Measurements from ENCODE around the gene SPAG16.
"Not testable (repeated sequence)": the region's sequence is repeated elsewhere in the genome, so short reads cannot be mapped to it uniquely, and the experiment has no call there.

Gene SPAG16

GRCh38 chr2:213561759-213562158, 277.5 kb downstream of the SPAG16 start:
- no peak for DNase-seq

DNA sequence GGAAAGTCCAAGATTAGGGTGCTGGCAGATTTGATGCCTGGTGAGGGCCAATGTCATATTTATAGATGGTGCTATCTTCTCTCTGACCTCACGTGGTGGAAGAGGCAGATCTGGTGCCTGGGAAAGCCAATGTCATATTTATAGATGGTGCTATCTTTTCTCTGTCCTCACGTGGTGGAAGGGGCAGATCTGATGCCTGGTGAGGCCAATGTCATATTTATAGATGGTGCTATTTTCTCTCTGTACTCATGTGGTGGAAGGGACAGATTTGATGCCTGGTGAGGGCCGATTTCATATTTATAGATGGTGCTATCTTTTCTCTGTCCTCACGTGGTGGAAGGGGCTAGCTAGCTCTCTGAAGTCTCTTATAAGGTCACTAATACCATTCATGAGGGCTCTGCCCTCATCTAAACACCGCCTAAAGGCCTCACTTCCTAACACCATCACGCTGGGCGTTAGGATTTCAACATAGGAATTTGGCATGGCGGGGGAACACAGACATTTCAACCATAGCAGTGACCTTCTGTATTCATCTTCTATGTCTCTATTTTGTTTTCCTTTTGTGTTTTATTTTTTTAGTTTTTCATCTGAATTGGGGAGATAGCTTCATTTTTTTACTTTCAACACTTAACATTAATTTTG, 278.4 kb downstream of the SPAG16 start:
- no peak for DNase-seq

- no peak for DNase-seq
Observed at GRCh38 chr2:213566846-213567245, 282.6 kb downstream of the SPAG16 start.

GRCh38 chr2:213609570-213610170, 325.4 kb downstream of the SPAG16 start:
- no peak for DNase-seq

GRCh38 chr2:213627054-213627710, 342.9 kb downstream of the SPAG16 start:
- no peak for DNase-seq

DNA sequence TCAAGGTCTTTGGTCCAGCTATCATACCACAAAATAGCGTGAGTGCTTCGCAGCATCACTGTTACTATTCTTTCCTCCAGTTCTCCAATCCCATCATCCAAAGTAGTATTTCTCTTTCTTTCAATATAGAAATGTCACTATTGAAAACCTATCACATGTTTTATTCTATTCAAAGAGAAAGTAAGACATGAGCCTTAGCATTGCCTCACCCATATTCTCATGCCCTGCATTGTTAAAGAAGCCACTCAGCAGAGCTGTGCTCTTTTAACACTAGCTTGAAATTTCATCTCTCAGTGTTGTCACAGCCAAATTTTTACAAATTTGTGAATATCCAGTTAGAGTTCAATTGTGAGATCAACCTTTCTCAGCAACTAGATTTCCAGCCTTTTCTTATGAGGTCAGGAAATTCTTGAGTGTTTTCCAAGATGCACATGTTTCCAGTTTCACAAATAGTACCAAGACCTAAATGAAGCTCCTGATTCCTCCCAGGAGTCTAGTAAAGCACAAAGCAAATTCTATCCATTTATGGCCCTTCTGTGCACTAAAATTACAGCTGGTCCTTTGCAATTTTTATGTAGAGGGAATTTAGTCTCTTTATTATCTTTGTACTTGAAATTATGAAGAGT, 343.7 kb downstream of the SPAG16 start:
- DNase-seq: no peak

DNA sequence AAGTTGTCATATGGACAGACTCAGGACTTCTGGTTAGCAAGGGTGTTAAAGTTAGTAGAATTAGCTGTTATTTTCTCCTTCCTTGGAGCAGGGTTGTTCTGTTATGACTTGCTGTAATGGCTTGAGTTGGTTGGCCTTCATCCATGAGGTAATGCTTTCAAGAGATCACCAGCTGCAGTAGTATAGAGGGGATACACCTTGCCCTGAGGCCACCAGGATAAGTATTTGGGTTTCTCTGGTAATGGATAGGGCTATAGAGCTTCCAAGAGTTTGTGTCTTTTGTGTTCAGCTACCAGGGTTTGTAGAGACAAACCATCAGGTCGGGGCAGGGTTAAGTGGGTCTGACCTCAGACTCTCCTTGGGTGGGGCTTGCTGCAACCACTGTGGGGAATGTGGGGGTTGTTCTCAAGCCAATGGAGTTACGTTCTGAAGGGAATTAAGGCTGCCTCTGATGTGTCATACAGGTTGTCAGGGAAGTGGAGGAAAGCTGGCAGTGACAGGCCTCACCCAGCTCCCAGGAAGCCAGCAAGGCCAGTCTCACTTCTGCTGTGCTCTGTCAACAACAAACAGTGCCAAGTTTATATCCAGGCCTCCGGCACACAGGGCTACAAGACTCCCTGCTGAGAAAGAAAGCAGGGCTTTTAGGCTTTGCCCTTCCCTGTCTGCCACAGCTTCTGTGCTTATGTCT, 356.6 kb downstream of the SPAG16 start:
- no peak for DNase-seq

DNA sequence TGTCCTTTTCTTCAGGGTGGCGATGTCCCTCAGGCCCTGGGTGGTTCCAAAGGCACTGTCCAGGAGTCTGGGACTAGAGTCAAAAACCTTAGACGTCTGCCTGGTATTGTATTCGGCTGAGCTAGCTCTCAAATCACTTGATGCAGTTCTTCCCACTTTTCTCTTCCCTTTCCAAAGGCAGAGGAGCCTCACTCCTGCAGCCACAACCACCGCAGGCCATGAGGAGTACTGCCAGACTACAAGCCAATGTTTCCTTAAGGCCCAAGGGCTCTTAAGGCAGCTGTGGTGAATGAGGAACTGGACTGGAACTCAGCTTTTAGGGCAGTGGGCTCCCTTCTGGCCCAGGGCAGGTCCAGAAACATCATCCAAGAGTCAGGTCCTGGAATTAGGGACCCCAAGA, 360.7 kb downstream of the SPAG16 start:
- no peak for DNase-seq

GRCh38 chr2:213649176-213649575, 364.9 kb downstream of the SPAG16 start:
- DNase-seq: no peak

DNA sequence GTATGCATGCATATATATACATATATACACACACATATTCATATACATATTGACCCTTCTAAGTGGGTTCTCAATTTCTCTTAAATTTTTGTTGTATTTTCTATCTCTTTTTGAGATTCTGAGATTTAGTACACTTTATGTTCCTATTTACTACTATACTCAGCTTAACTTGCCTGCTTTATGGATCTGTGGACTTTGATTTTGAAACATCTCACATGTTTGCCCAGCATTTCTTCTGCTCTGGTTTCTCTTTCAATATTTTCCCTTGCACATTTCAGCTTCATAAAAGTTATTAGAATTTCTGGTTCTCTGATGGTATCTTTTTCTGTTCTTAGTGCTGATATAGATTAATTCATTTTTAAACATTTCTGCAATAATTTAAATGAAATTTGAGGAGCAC, 380.6 kb downstream of the SPAG16 start:
- DNase-seq: no peak

DNA sequence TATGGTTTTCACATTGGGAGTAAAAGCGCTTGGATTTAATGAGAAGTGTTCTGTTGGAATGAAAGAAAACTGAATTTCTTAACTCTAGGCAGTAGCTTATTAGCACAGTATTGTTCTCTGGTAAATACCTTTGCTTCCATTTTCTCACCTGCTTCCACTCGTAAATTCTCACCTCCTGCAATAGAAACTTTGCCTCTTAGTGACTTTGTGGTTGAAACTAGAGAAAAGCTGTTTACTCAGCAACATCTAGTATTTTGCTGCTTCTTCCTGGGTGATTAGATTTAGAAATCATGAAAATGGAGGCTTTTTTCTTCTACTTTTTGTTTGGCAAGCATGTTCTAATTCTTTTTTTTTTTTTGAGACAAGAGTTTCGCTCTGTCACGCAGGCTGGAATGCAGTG, 385.4 kb downstream of the SPAG16 start:
- no peak for DNase-seq

DNA sequence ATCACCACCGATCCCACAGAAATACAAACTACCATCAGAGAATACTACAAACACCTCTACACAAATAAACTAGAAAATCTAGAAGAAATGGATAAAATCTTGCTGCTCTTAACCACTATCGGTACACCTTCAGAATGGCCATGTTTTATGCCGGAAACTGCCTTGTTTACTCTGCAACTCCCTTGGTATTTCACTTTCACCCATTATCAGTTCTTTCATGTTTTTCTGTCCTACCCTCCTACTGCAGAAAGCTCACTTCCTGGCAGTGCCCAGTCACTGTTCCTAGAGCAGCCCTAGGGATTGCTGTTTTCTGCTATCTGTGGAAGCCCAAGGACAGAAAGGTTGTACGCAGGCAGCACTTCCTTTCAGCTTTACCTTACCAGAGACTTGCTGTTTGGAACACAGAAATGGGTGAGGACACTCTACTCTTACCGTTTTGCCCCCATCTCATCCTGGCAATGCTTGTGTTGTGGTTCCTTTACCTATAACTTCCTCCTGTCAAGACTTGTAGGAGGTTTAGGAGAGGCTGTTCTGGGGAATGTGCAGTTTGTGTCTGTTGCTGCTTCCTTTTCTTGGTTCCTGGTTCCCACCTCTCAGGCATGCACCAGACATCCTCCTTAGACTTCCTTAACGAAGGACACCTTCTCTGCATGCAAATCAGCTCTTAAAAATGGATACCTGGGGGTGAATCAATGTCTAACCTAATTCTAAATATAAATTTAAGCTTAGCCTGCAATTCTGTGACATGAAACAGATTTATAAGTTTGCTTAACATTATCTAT, 394.4 kb downstream of the SPAG16 start:
- DNase-seq: no peak

DNA sequence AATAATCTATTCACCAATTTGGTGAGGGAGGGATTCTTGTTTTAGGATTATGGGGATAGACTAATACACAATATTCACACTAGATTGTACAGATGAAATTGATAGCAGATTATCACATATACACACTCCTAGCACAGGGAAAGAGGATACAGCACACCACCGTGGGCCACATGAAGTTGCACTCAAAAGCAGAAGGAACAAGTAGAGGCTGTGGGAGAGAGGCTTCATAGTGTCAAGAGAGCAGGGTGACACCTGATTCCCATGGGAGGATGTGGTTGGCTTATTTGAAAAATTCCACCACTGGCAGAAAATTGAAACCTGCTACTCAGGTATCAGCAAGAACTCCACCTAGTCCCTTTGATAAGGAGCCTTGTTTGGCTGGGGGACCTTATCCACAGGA, 395.6 kb downstream of the SPAG16 start:
- no peak for DNase-seq

DNA sequence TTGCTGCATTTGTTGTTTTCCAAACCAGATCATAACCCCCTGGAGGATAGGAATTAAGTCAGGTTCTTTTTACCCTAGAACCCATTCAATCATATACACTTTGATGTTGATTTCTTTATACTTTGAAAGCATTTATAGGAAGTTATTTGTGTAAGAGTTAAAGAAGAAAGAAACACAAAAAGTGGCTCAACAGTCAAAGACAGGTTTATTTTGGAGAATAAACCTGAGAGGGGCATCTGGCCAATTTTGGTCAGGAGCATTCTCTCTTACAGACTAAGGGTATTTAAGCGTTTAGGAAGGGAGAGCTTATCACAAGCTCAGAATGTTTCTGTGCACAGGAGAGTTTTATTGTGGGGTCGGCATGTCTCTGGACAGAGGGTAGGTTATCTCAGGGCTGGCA, 398.0 kb downstream of the SPAG16 start:
- DNase-seq: no peak

DNA sequence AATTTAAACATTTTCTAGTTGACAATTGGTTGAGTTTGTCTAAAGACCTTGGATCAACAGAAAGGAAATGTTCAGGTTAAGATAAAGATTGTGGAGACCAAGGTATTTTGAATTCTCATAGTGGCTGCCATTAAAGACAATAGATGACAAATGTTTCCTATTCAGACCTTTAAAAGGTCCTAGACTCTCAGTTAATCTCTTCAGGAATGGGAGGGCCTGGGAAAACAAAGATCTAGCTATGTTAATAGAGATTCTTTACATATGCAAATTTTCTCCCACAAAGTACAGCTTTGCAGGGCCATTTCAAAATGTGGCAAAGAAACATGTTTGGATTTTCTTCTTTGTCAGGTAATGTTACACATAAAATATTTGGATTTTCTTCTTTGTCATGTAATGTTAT, 403.9 kb downstream of the SPAG16 start:
- no peak for DNase-seq

GRCh38 chr2:213688825-213689224, 404.6 kb downstream of the SPAG16 start:
- DNase-seq: not testable (repeated sequence)

- no peak for DNase-seq
Observed at GRCh38 chr2:213689585-213689984, 405.3 kb downstream of the SPAG16 start.

- no peak for DNase-seq
Observed at GRCh38 chr2:213691351-213691750, 407.1 kb downstream of the SPAG16 start.

DNA sequence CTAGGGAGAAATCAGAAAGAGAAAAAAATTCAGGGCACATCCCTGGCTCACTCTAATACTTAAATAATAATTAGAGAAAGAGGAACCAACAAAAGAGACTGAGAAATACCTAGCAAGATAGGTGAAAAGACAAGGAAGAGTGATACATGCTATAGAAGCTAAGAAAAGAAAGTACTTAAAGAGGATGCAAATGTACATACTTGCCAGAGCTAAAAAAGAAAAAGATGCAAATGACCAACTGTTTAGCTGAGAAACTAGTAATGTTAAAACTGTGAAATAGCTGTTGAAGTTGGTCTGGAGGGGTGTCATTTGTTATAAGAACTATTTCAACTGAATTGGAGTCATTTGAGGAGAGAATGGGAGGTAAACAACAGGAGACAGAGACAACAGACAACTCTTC, 412.2 kb downstream of the SPAG16 start:
- no peak for DNase-seq

DNA sequence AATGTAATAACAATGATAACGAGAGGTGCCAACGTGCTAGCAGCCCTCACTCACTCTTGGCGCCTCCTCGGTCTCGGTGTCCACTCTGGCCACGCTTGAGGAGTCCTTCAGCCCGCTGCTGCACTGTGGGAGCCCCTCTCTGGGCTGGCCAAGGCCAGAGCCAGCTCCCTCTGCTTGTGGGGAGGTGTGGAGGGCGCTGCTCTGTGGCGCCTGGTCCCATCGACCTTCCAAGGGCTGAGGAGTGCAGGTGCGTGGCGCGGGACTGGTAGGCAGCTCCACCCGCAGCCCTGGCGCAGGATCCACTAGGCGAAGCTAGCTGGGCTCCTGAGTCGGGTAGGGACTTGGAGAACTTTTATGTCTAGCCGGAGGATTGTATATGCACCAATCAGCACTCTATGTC, 417.1 kb downstream of the SPAG16 start:
- DNase-seq: not testable (repeated sequence)

- DNase-seq: no peak
Observed at GRCh38 chr2:213703406-213704098, 419.3 kb downstream of the SPAG16 start.

GRCh38 chr2:213710164-213710563, 425.9 kb downstream of the SPAG16 start:
- no peak for DNase-seq
